Mesendoderm (in vitro differentiated cells): ENCODE measurements around the gene SUPT6H.

Source experiments
- DNase-seq: peaks from one replicate; pipeline ENCODE4 v3.0.0; 2013
- H2AK5ac ChIP-seq: 2 replicates; pipeline ENCODE4 v1.6.1; 2013; ENCODE audit warnings: low read length, inconsistent platforms
- H2BK120ac ChIP-seq: 2 replicates; pipeline ENCODE4 v1.6.1; 2013; ENCODE audit warnings: low read depth, mild to moderate bottlenecking, low read length, moderate library complexity, mixed read lengths
- H2BK15ac ChIP-seq: replicated peaks from 2 replicates; pipeline ENCODE4 v1.6.1; 2013; ENCODE audit warnings: low read depth, mild to moderate bottlenecking, moderate library complexity
- H2BK5ac ChIP-seq: 2 replicates; pipeline ENCODE4 v1.6.1; 2013; ENCODE audit warnings: low read length, inconsistent platforms
- H3K18ac ChIP-seq: 2 replicates; pipeline ENCODE4 v1.6.1; 2013; ENCODE audit warnings: mild to moderate bottlenecking, low read length, mixed read lengths
- H3K23ac ChIP-seq: one replicate; pipeline ENCODE4 v1.6.1; 2013; ENCODE audit warnings: low read length
- H3K27ac ChIP-seq: 2 replicates; pipeline ENCODE4 v1.5.1; 2013; ENCODE audit warnings: low read depth, mild to moderate bottlenecking, inconsistent platforms, low read length, moderate library complexity
- H3K27me3 ChIP-seq: 2 replicates; pipeline ENCODE4 v1.6.1; 2013; ENCODE audit warnings: low read length, control low read depth, mild to moderate bottlenecking, inconsistent platforms; ENCODE audit not compliant: insufficient read depth, poor library complexity
- H3K36me3 ChIP-seq: 2 replicates; pipeline ENCODE4 v1.6.1; 2013; ENCODE audit warnings: low read length, inconsistent platforms; ENCODE audit not compliant: control insufficient read depth, insufficient read depth
- H3K4ac ChIP-seq: one replicate; pipeline ENCODE4 v1.6.1; 2013; ENCODE audit warnings: low read depth, mild to moderate bottlenecking, low read length, moderate library complexity
- H3K4me1 ChIP-seq: 2 replicates; pipeline ENCODE4 v1.6.1; 2013; ENCODE audit warnings: low read depth, low read length, inconsistent platforms; ENCODE audit not compliant: control insufficient read depth
- H3K4me2 ChIP-seq: 2 replicates; pipeline ENCODE4 v1.6.1; 2013; ENCODE audit warnings: low read length
- H3K4me3 ChIP-seq: 2 replicates; pipeline ENCODE4 v1.5.1; 2013; ENCODE audit warnings: mild to moderate bottlenecking, low read length
- H3K56ac ChIP-seq: one replicate; pipeline ENCODE4 v1.6.1; 2013; ENCODE audit warnings: low read length
- H3K79me1 ChIP-seq: 2 replicates; pipeline ENCODE4 v1.6.1; 2013; ENCODE audit warnings: low read length, inconsistent platforms
- H3K79me2 ChIP-seq: 2 replicates; pipeline ENCODE4 v1.6.1; 2013; ENCODE audit warnings: mild to moderate bottlenecking, low read length; ENCODE audit not compliant: control insufficient read depth, insufficient read depth
- H3K9ac ChIP-seq: 2 replicates; pipeline ENCODE4 v1.6.1; 2013; ENCODE audit warnings: low read length, inconsistent platforms
- H4K5ac ChIP-seq: one replicate; pipeline ENCODE4 v1.6.1; 2013; ENCODE audit warnings: low read length
- H4K8ac ChIP-seq: one replicate; pipeline ENCODE4 v1.6.1; 2013; ENCODE audit warnings: low read depth, mild to moderate bottlenecking, control low read depth, low read length, moderate library complexity
- WGBS: extraction: QIAGEN DNeasy Blood & Tissue Kit; methylation state at CpG from one replicate; pipeline ENCODE4 v1.1.7; 2013; ENCODE audit warnings: low lambda C conversion rate, missing lambda C conversion rate; ENCODE audit not compliant: insufficient coverage; ENCODE audit errors: extremely low coverage; 5-methylcytosine and 5-hydroxymethylcytosine counted together

SUPT6H gene

GRCh38 chr17:28684963-28685362, 23.0 kb downstream of the SUPT6H start:
- Histone ChIP-seq H2BK120ac (no peak overlapping the region), H3K18ac (no peak overlapping the region), H3K23ac (no peak overlapping the region), H3K9ac (no peak overlapping the region), H2BK15ac (no peak overlapping the region), H3K4me1 (no peaks in the 10 kb centered on the region), H3K27me3 (no peaks in the 10 kb centered on the region), H3K4me2 (no peak overlapping the region), H3K56ac (no peak overlapping the region), H2AK5ac (no peak overlapping the region), H2BK5ac (no peak overlapping the region), H3K36me3 (peaks cover 43% of the 10 kb centered on the region), H3K27ac (no peak overlapping the region), H3K4me3 (no peak overlapping the region), H3K79me1 (no peaks in the 10 kb centered on the region), H4K5ac (no peak overlapping the region), H3K79me2 (no peaks in the 10 kb centered on the region), H4K8ac (no peak overlapping the region), H3K4ac (no peak overlapping the region)
- no CpG with 5 or more reads among the region's 3 CpGs for WGBS
- no peak for DNase-seq

- no peak overlapping the region for H2BK120ac ChIP-seq
- H3K56ac ChIP-seq = no peak overlapping the region
- no peak overlapping the region for H4K8ac ChIP-seq
- H2AK5ac ChIP-seq = no peak overlapping the region
- H3K9ac ChIP-seq = no peak overlapping the region
- no peak overlapping the region for H2BK5ac ChIP-seq
- H3K36me3 ChIP-seq = peaks cover 44% of the 10 kb centered on the region
- H2BK15ac ChIP-seq = no peak overlapping the region
- no peaks in the 10 kb centered on the region for H3K4me1 ChIP-seq
- H3K79me1 ChIP-seq = no peaks in the 10 kb centered on the region
- no peaks in the 10 kb centered on the region for H3K27me3 ChIP-seq
- no CpG with 5 or more reads among the region's 5 CpGs for WGBS
- no peak for DNase-seq
- H3K27ac ChIP-seq = no peak overlapping the region
- H3K79me2 ChIP-seq = no peaks in the 10 kb centered on the region
- no peak overlapping the region for H3K23ac ChIP-seq
- H3K18ac ChIP-seq = no peak overlapping the region
- H3K4me2 ChIP-seq = no peak overlapping the region
- H4K5ac ChIP-seq = no peak overlapping the region
- H3K4me3 ChIP-seq = no peak overlapping the region
- H3K4ac ChIP-seq = no peak overlapping the region
Observed at GRCh38 chr17:28685366-28685765, 23.4 kb downstream of the SUPT6H start.

GRCh38 chr17:28686296-28686695, 24.3 kb downstream of the SUPT6H start:
- no peaks in the 10 kb centered on the region for H3K79me2 ChIP-seq
- no peaks in the 10 kb centered on the region for H3K79me1 ChIP-seq
- H3K27ac ChIP-seq = no peak overlapping the region
- H2AK5ac ChIP-seq = no peak overlapping the region
- H3K4me3 ChIP-seq = no peak overlapping the region
- H3K36me3 ChIP-seq = peaks cover 48% of the 10 kb centered on the region
- H2BK15ac ChIP-seq = no peak overlapping the region
- H3K23ac ChIP-seq = no peak overlapping the region
- no peak overlapping the region for H3K56ac ChIP-seq
- H3K18ac ChIP-seq = no peak overlapping the region
- H4K8ac ChIP-seq = no peak overlapping the region
- H3K4me2 ChIP-seq = no peak overlapping the region
- no peak overlapping the region for H3K9ac ChIP-seq
- no peak overlapping the region for H2BK5ac ChIP-seq
- H3K4me1 ChIP-seq = no peaks in the 10 kb centered on the region
- H4K5ac ChIP-seq = no peak overlapping the region
- no peak overlapping the region for H3K4ac ChIP-seq
- H3K27me3 ChIP-seq = no peaks in the 10 kb centered on the region
- H2BK120ac ChIP-seq = no peak overlapping the region
- no peak for DNase-seq
- WGBS = no CpG with 5 or more reads among the region's 4 CpGs

DNA sequence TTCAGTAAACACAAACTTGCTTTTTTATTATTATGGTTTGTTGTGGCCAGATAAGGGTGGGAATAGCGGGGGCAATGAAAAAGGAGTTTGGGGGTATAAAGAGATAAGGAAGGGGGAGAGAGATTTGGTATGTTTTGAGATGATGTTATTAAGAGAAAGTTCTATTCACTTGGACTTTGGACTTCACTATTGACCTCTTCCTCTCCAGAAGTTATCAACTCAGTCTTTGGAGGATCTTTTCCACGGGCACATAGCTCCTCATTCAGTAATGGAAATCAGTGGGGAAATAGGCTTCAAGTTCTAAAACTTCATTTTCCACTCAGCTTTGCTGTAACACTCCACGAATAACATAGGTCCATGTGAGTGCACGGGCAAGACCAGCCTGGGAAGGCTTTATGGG, 26.5 kb downstream of the SUPT6H start:
- Histone ChIP-seq H3K23ac (no peak overlapping the region), H4K5ac (no peak overlapping the region), H3K79me1 (no peaks in the 10 kb centered on the region), H2AK5ac (no peak overlapping the region), H3K27ac (no peak overlapping the region), H4K8ac (no peak overlapping the region), H3K4me2 (no peak overlapping the region), H2BK15ac (no peak overlapping the region), H3K56ac (no peak overlapping the region), H3K9ac (no peak overlapping the region), H2BK5ac (no peak overlapping the region), H3K27me3 (no peaks in the 10 kb centered on the region), H3K4ac (no peak overlapping the region), H3K4me3 (no peak overlapping the region), H3K18ac (no peak overlapping the region), H3K79me2 (no peaks in the 10 kb centered on the region), H2BK120ac (no peak overlapping the region), H3K4me1 (no peaks in the 10 kb centered on the region), H3K36me3 (peaks cover 35% of the 10 kb centered on the region)
- 100% methylated on average over 1 of the region's 4 CpGs for WGBS
- no peak for DNase-seq

GRCh38 chr17:28689011-28689410, 27.0 kb downstream of the SUPT6H start:
- Histone ChIP-seq H3K4me1 (no peaks in the 10 kb centered on the region), H3K23ac (no peak overlapping the region), H3K27me3 (no peaks in the 10 kb centered on the region), H2BK15ac (no peak overlapping the region), H3K4ac (no peak overlapping the region), H4K8ac (no peak overlapping the region), H3K27ac (no peak overlapping the region), H3K9ac (no peak overlapping the region), H3K4me3 (no peak overlapping the region), H3K36me3 (peaks cover 36% of the 10 kb centered on the region), H4K5ac (no peak overlapping the region), H2BK5ac (no peak overlapping the region), H3K56ac (no peak overlapping the region), H3K4me2 (no peak overlapping the region), H2BK120ac (no peak overlapping the region), H3K18ac (no peak overlapping the region), H3K79me1 (no peaks in the 10 kb centered on the region), H2AK5ac (no peak overlapping the region), H3K79me2 (no peaks in the 10 kb centered on the region)
- WGBS = no CpG with 5 or more reads among the region's 3 CpGs
- no peak for DNase-seq

GRCh38 chr17:28693869-28694268, 31.9 kb downstream of the SUPT6H start:
- Histone ChIP-seq H3K79me2 (no peaks in the 10 kb centered on the region), H4K8ac (no peak overlapping the region), H3K18ac (no peak overlapping the region), H4K5ac (no peak overlapping the region), H3K27me3 (no peaks in the 10 kb centered on the region), H2BK5ac (no peak overlapping the region), H3K79me1 (no peaks in the 10 kb centered on the region), H3K9ac (no peak overlapping the region), H2BK120ac (no peak overlapping the region), H3K4me3 (no peak overlapping the region), H3K27ac (no peak overlapping the region), H3K36me3 (peaks cover 37% of the 10 kb centered on the region), H3K4me1 (no peaks in the 10 kb centered on the region), H3K4ac (no peak overlapping the region), H3K56ac (no peak overlapping the region), H2BK15ac (no peak overlapping the region), H2AK5ac (no peak overlapping the region), H3K4me2 (no peak overlapping the region), H3K23ac (no peak overlapping the region)
- DNase-seq = no peak
- WGBS = no CpG with 5 or more reads among the region's 1 CpG
